GM21367 (cell line): Measurements from ENCODE around the gene KCNAB1.
"Not testable (repeated sequence)": the region's sequence is repeated elsewhere in the genome, so short reads cannot be mapped to it uniquely, and the experiment has no call there.

Experiments used
- ATAC-seq: cut with Tn5 transposase; IDR thresholded peaks from one replicate; pipeline ENCODE4 v1.9.1; 2021; ENCODE audit not compliant: unreplicated experiment

KCNAB1 gene

GRCh38 chr3:156216216-156216615 lies 95.8 kb downstream of the KCNAB1 start:
- no peak for ATAC-seq

- no peak for ATAC-seq
These were observed 96.5 kb downstream of the KCNAB1 start for GRCh38 chr3:156216852-156217251.

GRCh38 chr3:156217674-156218352 lies 97.4 kb downstream of the KCNAB1 start:
- no peak for ATAC-seq

GRCh38 chr3:156218353-156218744 lies 98.0 kb downstream of the KCNAB1 start:
- ATAC-seq, result no peak

GRCh38 chr3:156222381-156222780 lies 102.0 kb downstream of the KCNAB1 start:
- ATAC-seq, result not testable (repeated sequence)

- not testable (repeated sequence) for ATAC-seq
These were observed 103.7 kb downstream of the KCNAB1 start for GRCh38 chr3:156224046-156224445.

- no peak for ATAC-seq
These were observed 106.5 kb downstream of the KCNAB1 start for GRCh38 chr3:156226676-156227420.

- no peak for ATAC-seq
These were observed 107.3 kb downstream of the KCNAB1 start for GRCh38 chr3:156227704-156228103.

GRCh38 chr3:156230278-156230900 lies 110.0 kb downstream of the KCNAB1 start:
- ATAC-seq, result no peak

GRCh38 chr3:156231221-156231620 lies 110.8 kb downstream of the KCNAB1 start:
- ATAC-seq, result not testable (repeated sequence)

GRCh38 chr3:156233876-156234275 lies 113.5 kb downstream of the KCNAB1 start:
- no peak for ATAC-seq

GRCh38 chr3:156236556-156237260 lies 116.3 kb downstream of the KCNAB1 start:
- no peak for ATAC-seq

- no peak for ATAC-seq
These were observed 120.3 kb downstream of the KCNAB1 start for GRCh38 chr3:156240642-156241041.

GRCh38 chr3:156246961-156247725 lies 126.8 kb downstream of the KCNAB1 start:
- ATAC-seq, result no peak

- ATAC-seq, result no peak
These were observed 130.2 kb downstream of the KCNAB1 start for GRCh38 chr3:156250550-156250949.

GRCh38 chr3:156251424-156251823 lies 131.0 kb downstream of the KCNAB1 start:
- no peak for ATAC-seq

GRCh38 chr3:156252656-156253055 lies 132.3 kb downstream of the KCNAB1 start:
- ATAC-seq, result no peak

- ATAC-seq, result peak; percentile 80
These were observed 132.8 kb downstream of the KCNAB1 start for GRCh38 chr3:156253150-156253549.

GRCh38 chr3:156256256-156256655 lies 135.9 kb downstream of the KCNAB1 start:
- ATAC-seq, result no peak

GRCh38 chr3:156256945-156257344 lies 136.6 kb downstream of the KCNAB1 start:
- no peak for ATAC-seq

- no peak for ATAC-seq
These were observed 137.9 kb downstream of the KCNAB1 start for GRCh38 chr3:156258301-156258700.
